Loucy (cell line): ENCODE measurements around the gene UTY.

ENCODE experiments used
- EZH2phosphoT487 ChIP-seq: fragments of 200-600 bp; IDR thresholded peaks from 2 replicates; pipeline ENCODE4 v1.6.1; 2018; ENCODE audit warnings: antibody characterized with exemption, mild to moderate bottlenecking, moderate library complexity, borderline replicate concordance
- TF ChIP-seq, protein P1 (sequence below): fragments of 200-600 bp; sonication (generic); conservative IDR thresholded peaks from 2 replicates; pipeline ENCODE4 v1.5.1; 2014; ENCODE audit warnings: mild to moderate bottlenecking, antibody characterized with exemption, low read length

GRCh38 chrY:13423281-13423732, 56.5 kb downstream of the UTY start:
- TF ChIP-seq, protein P1, sequence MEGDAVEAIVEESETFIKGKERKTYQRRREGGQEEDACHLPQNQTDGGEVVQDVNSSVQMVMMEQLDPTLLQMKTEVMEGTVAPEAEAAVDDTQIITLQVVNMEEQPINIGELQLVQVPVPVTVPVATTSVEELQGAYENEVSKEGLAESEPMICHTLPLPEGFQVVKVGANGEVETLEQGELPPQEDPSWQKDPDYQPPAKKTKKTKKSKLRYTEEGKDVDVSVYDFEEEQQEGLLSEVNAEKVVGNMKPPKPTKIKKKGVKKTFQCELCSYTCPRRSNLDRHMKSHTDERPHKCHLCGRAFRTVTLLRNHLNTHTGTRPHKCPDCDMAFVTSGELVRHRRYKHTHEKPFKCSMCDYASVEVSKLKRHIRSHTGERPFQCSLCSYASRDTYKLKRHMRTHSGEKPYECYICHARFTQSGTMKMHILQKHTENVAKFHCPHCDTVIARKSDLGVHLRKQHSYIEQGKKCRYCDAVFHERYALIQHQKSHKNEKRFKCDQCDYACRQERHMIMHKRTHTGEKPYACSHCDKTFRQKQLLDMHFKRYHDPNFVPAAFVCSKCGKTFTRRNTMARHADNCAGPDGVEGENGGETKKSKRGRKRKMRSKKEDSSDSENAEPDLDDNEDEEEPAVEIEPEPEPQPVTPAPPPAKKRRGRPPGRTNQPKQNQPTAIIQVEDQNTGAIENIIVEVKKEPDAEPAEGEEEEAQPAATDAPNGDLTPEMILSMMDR: no peak
- no peak for TF ChIP-seq EZH2phosphoT487
